Measurements from ENCODE around the gene PBRM1. TPM values are rescaled to one million over a fixed set of nuclear protein-coding genes. Genes with fewer than 3 reads are reported as not detected.

The PBRM1 gene
- total and polyA plus RNA-seq, 2 of the 13 experiments (the other 11 are each of a cell fraction or from before 2014, with no cell fraction given), result 10.9 to 33.2 TPM

- ChIA-PET CTCF (ENCODE audit: low intra/inter-chr PET ratio, low total read pairs) (no interaction called here), POLR2A (no interaction called here)
- H3K9me3 ChIP-seq (ENCODE audit: low read length), result no peaks in the 10 kb centered on the region
- no peak overlapping the region for H3K4me2 ChIP-seq (ENCODE audit: low read depth, low read length)
- no peak overlapping the region for H3K4me3 ChIP-seq (replicated peaks in 1 of 3; ENCODE audit: insufficient read depth in 1 of 3, low read depth in 2 of 3, low read length in 3 of 3)
- ATAC-seq (no peak), FAIRE-seq (no peak), DNase-seq (ENCODE audit: low spot score) (no peak)
- H3K79me2 ChIP-seq (ENCODE audit: insufficient read depth, low read length), result no peaks in the 10 kb centered on the region
- no TSS peak for BruUV-seq (replicated peaks)
- H3K36me3 ChIP-seq (replicated peaks in 1 of 2; ENCODE audit: control insufficient read depth in 1 of 2, insufficient read depth in 2 of 2, low read length in 2 of 2), result no peaks in the 10 kb centered on the region
- H4K20me1 ChIP-seq (ENCODE audit: insufficient read depth, low read length), result no peaks in the 10 kb centered on the region
- no peak overlapping the region for H3K27ac ChIP-seq (ENCODE audit: extremely low read length, insufficient read depth, low read length)
- no peak overlapping the region for H2AFZ ChIP-seq (ENCODE audit: low read length)
- in situ Hi-C loops (cut with HindIII; ENCODE audit: extremely low pct_ligation_motif_present, low pct_unique_long_range_greater_than_20kb), result no loop called here
- TF ChIP-seq ZFP1 (CRISPR knock-in tag; IDR thresholded peaks at IDR 0.05) (no peak), TAF1 (CRISPR knock-in tag; IDR thresholded peaks at IDR 0.05) (no peak), TFE3 (CRISPR knock-in tag; IDR thresholded peaks at IDR 0.05) (no peak), IKZF1 (IDR thresholded peaks at IDR 0.05) (no peak), ZNF788 (CRISPR knock-in tag; IDR thresholded peaks at IDR 0.05; ENCODE audit: borderline replicate concordance) (no peak), ZKSCAN8 (CRISPR knock-in tag; IDR thresholded peaks at IDR 0.05; ENCODE audit: borderline replicate concordance) (no peak), HNRNPL (IDR thresholded peaks at IDR 0.05; ENCODE audit: low read depth, low read length) (peak; percentile 67; the same call in 1 of the 2 replicates), RFXAP (CRISPR knock-in tag; IDR thresholded peaks at IDR 0.05; ENCODE audit: borderline replicate concordance) (no peak), ZBTB7B (CRISPR knock-in tag; IDR thresholded peaks at IDR 0.05) (no peak), NFYC (CRISPR knock-in tag; IDR thresholded peaks at IDR 0.05) (no peak)
- TF ChIP-seq, protein P1, sequence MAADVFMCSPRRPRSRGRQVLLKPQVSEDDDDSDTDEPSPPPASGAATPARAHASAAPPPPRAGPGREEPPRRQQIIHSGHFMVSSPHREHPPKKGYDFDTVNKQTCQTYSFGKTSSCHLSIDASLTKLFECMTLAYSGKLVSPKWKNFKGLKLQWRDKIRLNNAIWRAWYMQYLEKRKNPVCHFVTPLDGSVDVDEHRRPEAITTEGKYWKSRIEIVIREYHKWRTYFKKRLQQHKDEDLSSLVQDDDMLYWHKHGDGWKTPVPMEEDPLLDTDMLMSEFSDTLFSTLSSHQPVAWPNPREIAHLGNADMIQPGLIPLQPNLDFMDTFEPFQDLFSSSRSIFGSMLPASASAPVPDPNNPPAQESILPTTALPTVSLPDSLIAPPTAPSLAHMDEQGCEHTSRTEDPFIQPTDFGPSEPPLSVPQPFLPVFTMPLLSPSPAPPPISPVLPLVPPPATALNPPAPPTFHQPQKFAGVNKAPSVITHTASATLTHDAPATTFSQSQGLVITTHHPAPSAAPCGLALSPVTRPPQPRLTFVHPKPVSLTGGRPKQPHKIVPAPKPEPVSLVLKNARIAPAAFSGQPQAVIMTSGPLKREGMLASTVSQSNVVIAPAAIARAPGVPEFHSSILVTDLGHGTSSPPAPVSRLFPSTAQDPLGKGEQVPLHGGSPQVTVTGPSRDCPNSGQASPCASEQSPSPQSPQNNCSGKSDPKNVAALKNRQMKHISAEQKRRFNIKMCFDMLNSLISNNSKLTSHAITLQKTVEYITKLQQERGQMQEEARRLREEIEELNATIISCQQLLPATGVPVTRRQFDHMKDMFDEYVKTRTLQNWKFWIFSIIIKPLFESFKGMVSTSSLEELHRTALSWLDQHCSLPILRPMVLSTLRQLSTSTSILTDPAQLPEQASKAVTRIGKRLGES (CRISPR knock-in tag; IDR thresholded peaks at IDR 0.05; ENCODE audit: borderline replicate concordance), result no peak
- TF ChIP-seq, protein P2, sequence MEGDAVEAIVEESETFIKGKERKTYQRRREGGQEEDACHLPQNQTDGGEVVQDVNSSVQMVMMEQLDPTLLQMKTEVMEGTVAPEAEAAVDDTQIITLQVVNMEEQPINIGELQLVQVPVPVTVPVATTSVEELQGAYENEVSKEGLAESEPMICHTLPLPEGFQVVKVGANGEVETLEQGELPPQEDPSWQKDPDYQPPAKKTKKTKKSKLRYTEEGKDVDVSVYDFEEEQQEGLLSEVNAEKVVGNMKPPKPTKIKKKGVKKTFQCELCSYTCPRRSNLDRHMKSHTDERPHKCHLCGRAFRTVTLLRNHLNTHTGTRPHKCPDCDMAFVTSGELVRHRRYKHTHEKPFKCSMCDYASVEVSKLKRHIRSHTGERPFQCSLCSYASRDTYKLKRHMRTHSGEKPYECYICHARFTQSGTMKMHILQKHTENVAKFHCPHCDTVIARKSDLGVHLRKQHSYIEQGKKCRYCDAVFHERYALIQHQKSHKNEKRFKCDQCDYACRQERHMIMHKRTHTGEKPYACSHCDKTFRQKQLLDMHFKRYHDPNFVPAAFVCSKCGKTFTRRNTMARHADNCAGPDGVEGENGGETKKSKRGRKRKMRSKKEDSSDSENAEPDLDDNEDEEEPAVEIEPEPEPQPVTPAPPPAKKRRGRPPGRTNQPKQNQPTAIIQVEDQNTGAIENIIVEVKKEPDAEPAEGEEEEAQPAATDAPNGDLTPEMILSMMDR (CRISPR knock-in tag; IDR thresholded peaks at IDR 0.05), result peak; percentile 50
- H3K4me1 ChIP-seq (ENCODE audit: insufficient read depth, low read length), result peaks cover 24% of the 10 kb centered on the region
- H3K9ac ChIP-seq (ENCODE audit: insufficient read depth, low read depth, low read length), result no peak overlapping the region
- WGBS (ENCODE audit: low lambda C conversion rate), result 26% methylated on average over 11 of the region's 12 CpGs
- peaks cover 16 to 57% of the 10 kb centered on the region in 2 experiments for H3K27me3 ChIP-seq (ENCODE audit: control insufficient read depth in 1 of 2, insufficient read depth in 2 of 2, low read length in 2 of 2)
- intact Hi-C loops (cut with micrococcal nuclease; ENCODE audit: unreplicated experiment), result no loop called here
Measured at GRCh38 chr3:52509753-52510328, 175.9 kb downstream of the PBRM1 start.
